Aorta (tissue), 5 donors: ENCODE data around the gene SPTA1. TPM values are rescaled to one million over a fixed set of nuclear protein-coding genes. Genes with fewer than 3 reads are reported as not detected.

Experiments used
- ATAC-seq: fragments of 200-7000 bp; cut with Tn5 transposase; one replicate; pipeline ENCODE4 v1.9.1; 2022; ENCODE audit warnings: moderate library complexity; ENCODE audit not compliant: low FRiP score
- DNase-seq, 2 donors: peaks; one replicate each; pipeline ENCODE4 v3.0.0-alpha.2; 2020
- H3K27ac ChIP-seq, 2 donors: one replicate each; pipeline ENCODE4 v1.5.1; 2013; ENCODE audit warnings: low read length in 2 of 2, mild to moderate bottlenecking in 2 of 2, moderate library complexity in 2 of 2, control low read depth in 1 of 2, inconsistent platforms in 1 of 2, low read depth in 1 of 2
- H3K27me3 ChIP-seq, 2 donors: one replicate each; pipeline ENCODE4 v1.6.1; 2013; ENCODE audit warnings: control low read depth in 1 of 2, low read length in 1 of 2, mild to moderate bottlenecking in 1 of 2, moderate library complexity in 1 of 2; ENCODE audit not compliant: insufficient read depth in 2 of 2, control insufficient read depth in 1 of 2
- H3K36me3 ChIP-seq, 2 donors: one replicate each; pipeline ENCODE4 v1.6.1; 2013; ENCODE audit warnings: control low read depth in 1 of 2, low read length in 1 of 2, mild to moderate bottlenecking in 1 of 2; ENCODE audit not compliant: insufficient read depth in 2 of 2, control insufficient read depth in 1 of 2
- H3K4me1 ChIP-seq, 2 donors: one replicate each; pipeline ENCODE4 v1.6.1; 2013; ENCODE audit warnings: low read length in 2 of 2, control low read depth in 1 of 2, mild to moderate bottlenecking in 1 of 2, moderate library complexity in 1 of 2; ENCODE audit not compliant: insufficient read depth in 2 of 2, control insufficient read depth in 1 of 2
- H3K4me3 ChIP-seq, 2 donors: one replicate each; pipeline ENCODE4 v1.5.1; 2013; ENCODE audit warnings: low read length in 2 of 2, control low read depth in 1 of 2, mild to moderate bottlenecking in 1 of 2
- H3K9me3 ChIP-seq: one replicate; pipeline ENCODE4 v1.6.1; 2013; ENCODE audit warnings: mild to moderate bottlenecking, low read length; ENCODE audit not compliant: control insufficient read depth
- WGBS, 2 donors: extraction: QIAGEN DNeasy Blood & Tissue Kit; methylation state at CpG; one replicate each; pipeline ENCODE4 v1.1.7; 2013; 5-methylcytosine and 5-hydroxymethylcytosine counted together
- intact Hi-C, 2 donors: fragments of 100-400 bp; cut with DNase I; formaldehyde crosslinking; loops; one replicate each; pipeline versions ENCODE4 v1.14.2 to v1.15.0; 2022
- polyA plus RNA-seq, 2 donors: library from polyadenylated mRNA; stranded (reverse); fragments of 200-250 nt; gene quantifications; one replicate each; pipeline ENCODE4 v1.2.3, GENCODE V29; 2013
- total RNA-seq, 2 donors: library from RNA; stranded (reverse); fragmentation: NEBNext Ultra II Directional; extraction: Animal tissue kit (Norgen Biotek cat#: 25700); gene quantifications; one replicate each; pipeline ENCODE4 v1.2.1, GENCODE V29; 2021
- donor health status: healthy with polysubstance abuse.
- donor health status: Bipolar disorder and iron deficiency.
- donor health status: DM: no; HTN: no; CAD: no.
- donor health status: DM: no; HTN: no; CAD: no.
- donor health status: DM: yes; HTN: yes; CAD: no.

The SPTA1 gene
- total and polyA plus RNA-seq, 4 donors, result 1.2 TPM; not detected in 3

GRCh38 chr1:158675563-158676323 is 10.8 kb downstream of the SPTA1 start:
- no peak for ATAC-seq
- DNase-seq, result no peak
- Histone ChIP-seq H3K4me1 (no peaks in the 10 kb centered on the region), H3K9me3 (no peaks in the 10 kb centered on the region), H3K4me3 (no peak overlapping the region), H3K27ac (no peak overlapping the region), H3K36me3 (no peaks in the 10 kb centered on the region), H3K27me3 (no peaks in the 10 kb centered on the region)
- 41 to 43% methylated on average over 4 of the region's 4 CpGs for WGBS, 2 donors
- intact Hi-C loops, result no loop called here

GRCh38 chr1:158674302-158674701 is 12.2 kb downstream of the SPTA1 start:
- Histone ChIP-seq H3K27ac (no peak overlapping the region), H3K4me3 (no peak overlapping the region), H3K36me3 (no peaks in the 10 kb centered on the region), H3K27me3 (no peaks in the 10 kb centered on the region), H3K9me3 (no peaks in the 10 kb centered on the region), H3K4me1 (no peaks in the 10 kb centered on the region)
- intact Hi-C loops, result no loop called here
- 88 to 90% methylated on average over 7 of the region's 7 CpGs for WGBS, 2 donors
- DNase-seq (no peak), ATAC-seq (no peak)

- Histone ChIP-seq H3K4me3 (no peak overlapping the region), H3K27ac (no peak overlapping the region), H3K9me3 (no peaks in the 10 kb centered on the region), H3K4me1 (no peaks in the 10 kb centered on the region), H3K27me3 (no peaks in the 10 kb centered on the region), H3K36me3 (no peaks in the 10 kb centered on the region)
- DNase-seq, result no peak
- intact Hi-C loops, result no loop called here
- 78 to 84% methylated on average over 8 of the region's 8 CpGs for WGBS, 2 donors
- ATAC-seq, result no peak
Measured at GRCh38 chr1:158666037-158666436, 20.5 kb downstream of the SPTA1 start.

- Histone ChIP-seq H3K9me3 (no peaks in the 10 kb centered on the region), H3K36me3 (no peaks in the 10 kb centered on the region), H3K4me3 (no peak overlapping the region), H3K27me3 (no peaks in the 10 kb centered on the region), H3K27ac (no peak overlapping the region), H3K4me1 (no peaks in the 10 kb centered on the region)
- intact Hi-C loops, result no loop called here
- DNase-seq (no peak), ATAC-seq (no peak)
- WGBS, 2 donors, result 59 to 65% methylated on average over 6 of the region's 6 CpGs
Measured at GRCh38 chr1:158654571-158654970, 31.9 kb downstream of the SPTA1 start.

GRCh38 chr1:158654086-158654485 is 32.4 kb downstream of the SPTA1 start:
- Histone ChIP-seq H3K4me1 (no peaks in the 10 kb centered on the region), H3K27me3 (no peaks in the 10 kb centered on the region), H3K36me3 (no peaks in the 10 kb centered on the region), H3K4me3 (no peak overlapping the region), H3K9me3 (no peaks in the 10 kb centered on the region), H3K27ac (no peak overlapping the region)
- intact Hi-C loops, result no loop called here
- ATAC-seq, result no peak
- DNase-seq, result no peak

- WGBS, 2 donors, result 87 to 89% methylated on average over 7 of the region's 7 CpGs
- Histone ChIP-seq H3K27me3 (no peaks in the 10 kb centered on the region), H3K27ac (no peak overlapping the region), H3K4me3 (no peak overlapping the region), H3K9me3 (no peaks in the 10 kb centered on the region), H3K4me1 (no peaks in the 10 kb centered on the region), H3K36me3 (no peaks in the 10 kb centered on the region)
- DNase-seq, result no peak
- no peak for ATAC-seq
- intact Hi-C loops, result no loop called here
Measured at GRCh38 chr1:158652721-158653334, 33.7 kb downstream of the SPTA1 start.

- no peak for DNase-seq
- Histone ChIP-seq H3K4me3 (no peak overlapping the region), H3K36me3 (no peaks in the 10 kb centered on the region), H3K27ac (no peak overlapping the region), H3K27me3 (no peaks in the 10 kb centered on the region), H3K9me3 (no peaks in the 10 kb centered on the region), H3K4me1 (no peaks in the 10 kb centered on the region)
- no peak for ATAC-seq
- intact Hi-C loops, result no loop called here
Measured at GRCh38 chr1:158649052-158649451, 37.5 kb downstream of the SPTA1 start.

GRCh38 chr1:158646465-158646864 is 40.0 kb downstream of the SPTA1 start:
- Histone ChIP-seq H3K27me3 (no peaks in the 10 kb centered on the region), H3K36me3 (no peaks in the 10 kb centered on the region), H3K4me3 (no peak overlapping the region), H3K9me3 (no peaks in the 10 kb centered on the region), H3K27ac (no peak overlapping the region), H3K4me1 (no peaks in the 10 kb centered on the region)
- intact Hi-C loops, result no loop called here
- whole genome bisulfite sequencing, 2 donors, result 59 to 70% methylated on average over 1 of the region's 1 CpG
- ATAC-seq, result no peak
- DNase-seq, result no peak

- no peak overlapping the region for H3K27ac ChIP-seq
- H3K27me3 ChIP-seq, result no peaks in the 10 kb centered on the region
- no peak for ATAC-seq
- DNase-seq, result no peak
- H3K4me3 ChIP-seq, result no peak overlapping the region
- H3K36me3 ChIP-seq, result no peaks in the 10 kb centered on the region
- WGBS, 2 donors, result 56 to 60% methylated on average over 2 of the region's 2 CpGs
- H3K4me1 ChIP-seq, result no peaks in the 10 kb centered on the region
- intact Hi-C loops, result no loop called here
- H3K9me3 ChIP-seq, result no peaks in the 10 kb centered on the region
Measured at GRCh38 chr1:158644449-158644848, 42.1 kb downstream of the SPTA1 start.
